ENCODE data around the gene KSR2.

DNA sequence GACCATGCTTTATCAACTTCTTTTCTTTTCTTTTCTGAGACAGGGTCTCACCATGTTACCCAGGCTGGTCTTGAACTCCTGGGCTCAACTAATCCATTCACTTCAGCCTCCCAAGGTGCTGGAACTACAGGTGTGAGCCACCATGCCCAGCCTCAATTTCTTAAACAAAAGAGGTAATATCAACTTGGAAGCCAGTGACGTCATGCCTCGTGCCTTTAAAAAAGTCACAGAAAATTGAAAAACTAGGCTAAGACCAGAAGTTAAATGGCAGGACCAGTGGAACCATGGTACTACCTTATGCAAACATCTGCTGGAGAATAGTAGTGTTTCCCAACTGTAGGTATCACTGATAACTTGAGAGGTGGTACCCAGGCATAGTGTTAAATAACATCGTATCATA lies 103.3 kb downstream of the KSR2 start:
- TF ChIP-seq EZH2 (IDR thresholded peaks at IDR 0.05) (no peak), POLR2AphosphoS5 (IDR thresholded peaks at IDR 0.05; ENCODE audit: borderline replicate concordance, low read depth, low read length) (no peak)

Data from SK-N-MC (cell line).